ENCODE data around the gene C4orf50. TPM values are rescaled to one million over a fixed set of nuclear protein-coding genes. Genes with fewer than 3 reads are reported as not detected.

Gene C4orf50
- total and polyA plus RNA-seq, 2 of the 8 experiments (the other 6 are each of a cell fraction or from before 2014, with no cell fraction given), result 0.08 to 0.22 TPM

- no peaks in the 10 kb centered on the region for H3K79me2 ChIP-seq (ENCODE audit: control insufficient read depth in 1 of 2, insufficient read depth in 2 of 2, low read length in 2 of 2)
- FAIRE-seq (no peak), DNase-seq (ENCODE audit: low read depth in 1 of 2, low spot score in 2 of 2) (no peak)
- no peak overlapping the region for H2AK5ac ChIP-seq (ENCODE audit: low read depth, low read length)
- H3K36me3 ChIP-seq (ENCODE audit: control insufficient read depth in 2 of 4, insufficient read depth in 4 of 4, low read length in 3 of 4), result no peaks in the 10 kb centered on the region
- TF ChIP-seq HDAC2 (IDR thresholded peaks at IDR 0.05; ENCODE audit: borderline replicate concordance in 1 of 2, low read depth in 2 of 2, low read length in 2 of 2), result no peak
- no peak for TF ChIP-seq EZH2 (IDR thresholded peaks at IDR 0.05; ENCODE audit: low read depth, low read length, severe bottlenecking)
- TF ChIP-seq MAX (IDR thresholded peaks at IDR 0.05), result no peak
- no peak for TF ChIP-seq ASH2L (IDR thresholded peaks at IDR 0.05; ENCODE audit: low read length)
- no peak for TF ChIP-seq GTF2F1 (IDR thresholded peaks at IDR 0.05; ENCODE audit: borderline replicate concordance, low read depth, low read length)
- no peak for TF ChIP-seq SRF (IDR thresholded peaks at IDR 0.05; ENCODE audit: low read depth, low read length)
- no peak for TF ChIP-seq YY1 (IDR thresholded peaks at IDR 0.05; ENCODE audit: low read depth, low read length)
- TF ChIP-seq TAF1 (IDR thresholded peaks at IDR 0.05; ENCODE audit: low read depth, low read length), result no peak
- no peak for TF ChIP-seq BACH1 (IDR thresholded peaks at IDR 0.05; ENCODE audit: low read length)
- TF ChIP-seq SIN3A (conservative IDR thresholded peaks at IDR 0.05 in 1 of 2, IDR thresholded peaks at IDR 0.05 in 1 of 2; ENCODE audit: low read depth in 1 of 2, low read length in 2 of 2), result no peak
- no peak for TF ChIP-seq E2F6 (IDR thresholded peaks at IDR 0.05)
- TF ChIP-seq GABPA (IDR thresholded peaks at IDR 0.05; ENCODE audit: borderline replicate concordance, insufficient read depth, low read length), result no peak
- no peak overlapping the region for H4K5ac ChIP-seq (ENCODE audit: insufficient read length, low read depth, low read length)
- H4K20me1 ChIP-seq (replicated peaks in 1 of 2; ENCODE audit: control insufficient read depth in 1 of 2, insufficient read depth in 2 of 2, low read length in 2 of 2), result no peaks in the 10 kb centered on the region
- no peak overlapping the region for H4K8ac ChIP-seq (ENCODE audit: extremely low read depth, insufficient read depth, low read length)
- no peak overlapping the region for H3K56ac ChIP-seq (replicated peaks; ENCODE audit: insufficient read length, low read depth, low read length)
- no peaks in the 10 kb centered on the region for H3K23me2 ChIP-seq (ENCODE audit: low read depth, low read length)
- peaks cover 0 to 1% (median 0%) of the 10 kb centered on the region in 4 experiments; a peak in 1 of 7 replicates for H3K27me3 ChIP-seq (replicated peaks in 1 of 4; ENCODE audit: control insufficient read depth in 3 of 4, extremely low read depth in 1 of 4, insufficient read depth in 3 of 4, low read length in 3 of 4)
- no peaks in the 10 kb centered on the region; the same call in 1 of the 2 replicates for H3K79me1 ChIP-seq (ENCODE audit: low read depth, low read length)
- H2AFZ ChIP-seq (ENCODE audit: low read length), result no peak overlapping the region
- POLR2A ChIA-PET (ENCODE audit: partially characterized antibody), result no interaction called here
- no peak overlapping the region for H3K14ac ChIP-seq (ENCODE audit: insufficient read length)
- H3K4me2 ChIP-seq (ENCODE audit: insufficient read depth in 1 of 2, low read depth in 2 of 2, low read length in 2 of 2), result no peak overlapping the region
- H2BK5ac ChIP-seq (ENCODE audit: low read depth, low read length), result no peak overlapping the region
- H2BK120ac ChIP-seq (replicated peaks; ENCODE audit: low read depth, low read length), result no peak overlapping the region
- H4K91ac ChIP-seq (replicated peaks; ENCODE audit: insufficient read length, low read length), result no peak overlapping the region
- no peak overlapping the region for H3K9ac ChIP-seq (replicated peaks in 1 of 4; ENCODE audit: extremely low read depth in 1 of 4, low read depth in 3 of 4, low read length in 3 of 4)
- H3K23ac ChIP-seq (ENCODE audit: insufficient read length), result no peak overlapping the region
- no peak overlapping the region for H2BK20ac ChIP-seq (ENCODE audit: low read length)
- 98% methylated on average over 8 of the region's 11 CpGs; no CpG with 5 or more reads in 1 of the 2 experiments for WGBS, 2 experiments (ENCODE audit: extremely low coverage in 1 of 2, insufficient coverage in 1 of 2, insufficient read length in 1 of 2, insufficient replicate concordance in 2 of 2, low coverage in 1 of 2, low lambda C conversion rate in 2 of 2, missing lambda C conversion rate in 1 of 2)
- H3K4me1 ChIP-seq (replicated peaks in 1 of 4; ENCODE audit: control insufficient read depth in 3 of 4, insufficient read depth in 4 of 4, low read length in 3 of 4), result no peaks in the 10 kb centered on the region; a peak in 2 of 7 replicates
- CTCF ChIA-PET (ENCODE audit: partially characterized antibody), result interaction anchor here (0.6 to 3.3 kb wide), 8 partner anchors 10 to 1003 kb away, joined by 3 to 10 read pairs (median 4); no protein-coding TSS in a partner anchor
- H3K27ac ChIP-seq (ENCODE audit: low read depth, low read length), result no peak overlapping the region
- H3K4me3 ChIP-seq (ENCODE audit: extremely low read depth in 1 of 4, insufficient read depth in 2 of 4, low read depth in 3 of 4, low read length in 4 of 4), result no peak overlapping the region
- no peaks in the 10 kb centered on the region for H3K9me3 ChIP-seq (ENCODE audit: insufficient read depth in 2 of 2, low read depth in 1 of 2, low read length in 1 of 2)
- no peak overlapping the region for H2BK12ac ChIP-seq (ENCODE audit: low read depth, low read length)
- no peak overlapping the region for H3K4ac ChIP-seq (replicated peaks; ENCODE audit: insufficient read length, low read depth, low read length)
- H3K18ac ChIP-seq (ENCODE audit: extremely low read depth, low read length), result no peak overlapping the region
- H2BK15ac ChIP-seq (ENCODE audit: low read length), result no peak overlapping the region
These were observed 25.4 kb downstream of the C4orf50 start for GRCh38 chr4:5992828-5993321.

Measured in H1 (cell line).